PC-3 (cell line): ENCODE measurements around the gene ZNF628.

ENCODE experiments used
- CTCF ChIP-seq: fragments of 300-600 bp; sonication (generic); conservative IDR thresholded peaks from 2 replicates; pipeline ENCODE4 v1.5.1; 2017; ENCODE audit warnings: antibody characterized with exemption, low read depth, mild to moderate bottlenecking, low read length
- EZH2 ChIP-seq: fragments of 300-600 bp; sonication (generic); IDR thresholded peaks from one replicate; pipeline ENCODE4 v1.6.1; 2017; ENCODE audit warnings: antibody characterized with exemption, mild to moderate bottlenecking, low read length; ENCODE audit not compliant: unreplicated experiment

- TF ChIP-seq CTCF (no peak), EZH2 (no peak)
Measured at GRCh38 chr19:55456347-55456746, 20.1 kb upstream of the ZNF628 start.
